ENCODE measurements around the gene SCAPER. TPM values are rescaled to one million over a fixed set of nuclear protein-coding genes. Genes with fewer than 3 reads are reported as not detected.

SCAPER gene
- total RNA-seq, 2 experiments from 2014 or later = 10.4 to 22.3 TPM

- H2AFZ ChIP-seq (ENCODE audit: low read length) = no peak overlapping the region
- ChIA-PET CTCF (ENCODE audit: unreplicated experiment) (no interaction called here), POLR2A (interaction anchor here (0.6 to 1.4 kb wide), 3 partner anchors 9 to 137 kb away, joined by 3 to 8 read pairs (median 3); partner anchors contain the start of gene ISL2)
- H3K9me3 ChIP-seq (ENCODE audit: low read length) = no peaks in the 10 kb centered on the region
- TF ChIP-seq EZH2phosphoT487 (IDR thresholded peaks at IDR 0.05; ENCODE audit: borderline replicate concordance, low read depth, low read length) (no peak), CTCF (conservative IDR thresholded peaks at IDR 0.05; ENCODE audit: low read length) (no peak)
- no peak for DNase-seq (ENCODE audit: low spot score)
- H3K9me2 ChIP-seq (ENCODE audit: insufficient read depth, low read length) = no peaks in the 10 kb centered on the region
- intact Hi-C loops (cut with micrococcal nuclease; ENCODE audit: unreplicated experiment) = no loop called here
- H3K36me3 ChIP-seq (ENCODE audit: insufficient read depth, low read length) = peaks cover 17% of the 10 kb centered on the region
- no peaks in the 10 kb centered on the region for H3K79me2 ChIP-seq (ENCODE audit: insufficient read depth, low read depth, low read length)
- no peak overlapping the region for H3K4me3 ChIP-seq (ENCODE audit: low read depth, low read length, poor library complexity, severe bottlenecking)
- H4K20me1 ChIP-seq (ENCODE audit: insufficient read depth, low read length) = no peaks in the 10 kb centered on the region; the same call in 1 of the 2 replicates
- peaks cover 2% of the 10 kb centered on the region for H3K4me1 ChIP-seq (ENCODE audit: insufficient read depth, low read length, poor library complexity, severe bottlenecking)
- no peak overlapping the region for H3K4me2 ChIP-seq (ENCODE audit: low read length)
- no TSS peak for BruUV-seq (replicated peaks)
- H3K27ac ChIP-seq (ENCODE audit: low read depth, low read length, poor library complexity, severe bottlenecking) = no peak overlapping the region
These were observed 560.1 kb downstream of the SCAPER start for GRCh38 chr15:76344893-76345582.

- no peak for DNase-seq (ENCODE audit: low spot score)
- no TSS peak for BruUV-seq (replicated peaks)
- H3K4me1 ChIP-seq (ENCODE audit: insufficient read depth, low read length, poor library complexity, severe bottlenecking) = peaks cover 17% of the 10 kb centered on the region
- no peaks in the 10 kb centered on the region for H3K9me3 ChIP-seq (ENCODE audit: low read length)
- H3K4me3 ChIP-seq (ENCODE audit: low read depth, low read length, poor library complexity, severe bottlenecking) = no peak overlapping the region
- no peaks in the 10 kb centered on the region for H3K9me2 ChIP-seq (ENCODE audit: insufficient read depth, low read length)
- CTCF ChIA-PET (ENCODE audit: unreplicated experiment) = no interaction called here
- TF ChIP-seq EZH2phosphoT487 (IDR thresholded peaks at IDR 0.05; ENCODE audit: borderline replicate concordance, low read depth, low read length) (no peak), CTCF (conservative IDR thresholded peaks at IDR 0.05; ENCODE audit: low read length) (no peak)
- no peak overlapping the region for H3K27ac ChIP-seq (ENCODE audit: low read depth, low read length, poor library complexity, severe bottlenecking)
- no peak overlapping the region for H2AFZ ChIP-seq (ENCODE audit: low read length)
- intact Hi-C loops (cut with micrococcal nuclease; ENCODE audit: unreplicated experiment) = no loop called here
- no peaks in the 10 kb centered on the region for H3K79me2 ChIP-seq (ENCODE audit: insufficient read depth, low read depth, low read length)
- POLR2A ChIA-PET = no interaction called here
- no peak overlapping the region for H3K4me2 ChIP-seq (ENCODE audit: low read length)
- H4K20me1 ChIP-seq (ENCODE audit: insufficient read depth, low read length) = peaks cover 5% of the 10 kb centered on the region
- peaks cover 17% of the 10 kb centered on the region for H3K36me3 ChIP-seq (ENCODE audit: insufficient read depth, low read length)
These were observed 561.7 kb downstream of the SCAPER start for GRCh38 chr15:76343313-76343996.

Data from OCI-LY7 (cell line).